Adrenal gland (tissue), 12 donors: ENCODE data around the gene SLC30A7. TPM values are rescaled to one million over a fixed set of nuclear protein-coding genes. Genes with fewer than 3 reads are reported as not detected.

ENCODE experiments used
- DNase-seq, 7 donors: peaks; one replicate each; pipeline ENCODE4 v3.0.0-alpha.2; 2019 to 2020
- H3K27ac ChIP-seq, 5 donors: fragments of 200-600 bp; sonication (generic) in 4 of 5; 1 replicate in 3 of 5; 2 replicates in 2 of 5; pipeline versions ENCODE4 v1.5.1 to v1.8.0; 2016 to 2020; ENCODE audit warnings: mild to moderate bottlenecking in 1 of 5
- H3K27me3 ChIP-seq: fragments of 200-600 bp; 2 replicates; pipeline ENCODE4 v1.8.0; 2021
- H3K36me3 ChIP-seq, 2 donors: fragments of 200-600 bp; replicated peaks in 1 of 2; 1 replicate in 1 of 2; 2 replicates in 1 of 2; pipeline versions ENCODE4 v1.5.1 to v1.8.0; 2018 to 2022
- H3K4me1 ChIP-seq, 2 donors: fragments of 200-600 bp; replicated peaks in 1 of 2; 1 replicate in 1 of 2; 2 replicates in 1 of 2; pipeline versions ENCODE4 v1.5.1 to v1.8.0; 2018 to 2021
- H3K4me3 ChIP-seq, 4 donors: fragments of 200-600 bp; sonication (generic) in 3 of 4; one replicate each; pipeline ENCODE4 v1.5.1; 2016 to 2018
- H3K9me3 ChIP-seq, 3 donors: fragments of 200-600 bp; sonication (generic) in 1 of 3; replicated peaks in 1 of 3; 1 replicate in 2 of 3; 2 replicates in 1 of 3; pipeline versions ENCODE4 v1.5.1 to v1.8.0; 2016 to 2021
- CTCF ChIP-seq, 6 experiments: fragments of 450-650 bp in 4 of 6; fragments of 200-600 bp in 2 of 6; sonication (generic) in 1 of 6; IDR thresholded peaks; 1 replicate in 5 of 6; 2 replicates in 1 of 6; pipeline versions ENCODE4 v1.5.1 to v1.8.0; 2016 to 2021; ENCODE audit warnings: antibody characterized with exemption in 6 of 6, mild to moderate bottlenecking in 2 of 6, moderate library complexity in 1 of 6
- POLR2A ChIP-seq, 2 donors: fragments of 450-650 bp; IDR thresholded peaks; one replicate each; pipeline ENCODE4 v1.6.1; 2017; ENCODE audit warnings: antibody characterized with exemption in 2 of 2, mild to moderate bottlenecking in 2 of 2, moderate library complexity in 1 of 2
- WGBS, 4 donors: extraction: QIAGEN DNeasy Blood & Tissue Kit in 2 of 4; methylation state at CpG; one replicate each; pipeline versions ENCODE4 v1.1.5 to v1.1.7; 2013 to 2017; 5-methylcytosine and 5-hydroxymethylcytosine counted together
- intact Hi-C, 2 donors: fragments of 100-400 bp; cut with DNase I; formaldehyde crosslinking; loops; one replicate each; pipeline versions ENCODE4 v1.14.1 to v1.15.0; 2022 to 2023
- polyA plus RNA-seq, 3 donors: library from polyadenylated mRNA; stranded (reverse); fragments of 200-250 nt in 2 of 3; fragments of 350-450 nt in 1 of 3; fragmentation: Illumina TruSeq in 1 of 3; extraction: RNeasy Lipid Tissue Mini Kit (QIAGEN cat#74804) in 1 of 3; gene quantifications; one replicate each; pipeline ENCODE4 v1.2.3, GENCODE V29; 2013 to 2014
- total RNA-seq, 9 donors: library from RNA; depleted of rRNA in 4 of 9; stranded (reverse); fragments of >200 nt in 4 of 9; fragments of 120-200 nt in 1 of 9; fragmentation: NEBNext Ultra II Directional in 1 of 9; extraction: Animal tissue kit (Norgen Biotek cat#: 25700) in 1 of 9; gene quantifications; one replicate each; pipeline versions ENCODE4 v1.1.0 to v1.2.4, GENCODE V29; 2013 to 2023
- donor health status: healthy with polysubstance abuse.
- donor health status: Bipolar disorder and iron deficiency.
- donor health status: DM: yes; HTN: yes; CAD: no.
- donor health status: DM: no; HTN: no; CAD: no.
- donor health status: DM: no; HTN: no; CAD: no.
- donor health status: DM: yes; HTN: yes; CAD: no.

The SLC30A7 gene
- total and polyA plus RNA-seq, 12 donors, result 3.1 to 79.8 (median 30.5) TPM

DNA sequence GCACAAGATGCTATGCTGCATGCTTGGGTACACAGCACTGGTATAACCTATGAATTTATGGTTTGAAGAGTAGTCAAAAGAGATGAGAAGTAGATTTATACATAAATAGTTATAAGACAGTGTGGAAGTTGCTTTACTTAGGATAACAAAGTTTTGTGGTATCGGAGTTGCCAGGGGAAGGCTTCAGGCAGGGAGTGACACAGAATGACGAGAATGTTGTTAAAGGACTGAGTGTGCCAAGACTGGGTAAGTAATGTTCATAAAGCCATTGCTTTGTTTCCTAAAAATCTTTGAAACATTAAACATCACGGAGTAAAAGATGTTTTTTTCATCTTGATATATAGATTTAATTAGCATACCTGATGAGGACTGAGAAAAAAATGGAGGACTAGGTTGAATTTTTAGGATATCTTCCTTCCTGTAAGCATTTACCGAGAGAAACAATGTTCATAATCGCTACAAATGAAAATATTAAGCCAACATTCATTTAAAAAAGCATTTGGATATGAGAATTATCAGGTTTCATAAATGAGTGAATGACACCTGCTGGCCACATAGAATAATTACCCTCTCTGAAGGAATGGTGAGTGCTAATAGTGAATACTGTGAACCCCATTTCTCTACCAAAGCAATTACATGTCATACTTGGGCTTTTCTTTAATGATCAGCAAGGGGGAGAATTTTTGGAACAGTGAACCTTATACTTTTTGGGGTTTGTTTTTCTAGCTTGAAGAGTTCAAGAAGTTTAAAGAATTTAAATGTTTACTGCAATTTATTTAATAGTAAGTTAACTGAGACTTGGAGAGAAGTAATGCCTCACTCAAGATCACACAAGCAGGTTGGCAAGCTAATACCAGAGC is 29.6 kb upstream of the SLC30A7 start:
- H3K4me3 ChIP-seq, result peak overlapping the region in 1 of 4 donors; percentile 25
- intact Hi-C loops, result loop anchor here (5.0 to 10.0 kb wide), 2 partner anchors 141 to 404 kb away; no protein-coding TSS in a partner anchor
- TF ChIP-seq POLR2A (IDR thresholded peaks at IDR 0.05) (no peak), CTCF (IDR thresholded peaks at IDR 0.05) (peak; percentile 42 to 86 (median 73))
- H3K36me3 ChIP-seq, result no peaks in the 10 kb centered on the region
- H3K27ac ChIP-seq, result no peak overlapping the region
- no peaks in the 10 kb centered on the region for H3K27me3 ChIP-seq
- no peak for DNase-seq
- H3K9me3 ChIP-seq, result no peaks in the 10 kb centered on the region
- H3K4me1 ChIP-seq, result peaks cover 0 to 6% of the 10 kb centered on the region in 2 donors
- 18 to 26% (median 22%) methylated on average over 5 of the region's 5 CpGs for WGBS, 4 donors

DNA sequence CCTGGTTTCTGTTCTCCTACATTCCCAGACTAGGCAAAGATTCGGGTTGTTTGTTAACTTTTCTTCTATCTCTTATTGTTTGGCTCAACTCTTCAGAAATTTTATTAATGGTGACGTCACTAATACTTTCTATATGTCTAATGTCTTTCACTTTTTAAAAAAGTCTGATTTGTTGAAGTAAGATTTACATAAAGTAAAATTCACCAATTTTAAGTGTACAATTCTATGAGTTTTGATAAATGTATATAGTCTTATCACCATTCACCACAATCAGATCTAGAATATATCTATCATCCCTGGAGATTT is 29.0 kb upstream of the SLC30A7 start:
- no peak for TF ChIP-seq CTCF (IDR thresholded peaks at IDR 0.05)
- TF ChIP-seq POLR2A (IDR thresholded peaks at IDR 0.05), result no peak
- Histone ChIP-seq H3K4me1 (peaks cover 0 to 6% of the 10 kb centered on the region in 2 donors), H3K9me3 (no peaks in the 10 kb centered on the region), H3K4me3 (no peak overlapping the region), H3K27me3 (no peaks in the 10 kb centered on the region), H3K36me3 (no peaks in the 10 kb centered on the region), H3K27ac (no peak overlapping the region)
- DNase-seq, result no peak
- 60 to 68% (median 65%) methylated on average over 2 of the region's 2 CpGs for WGBS, 4 donors
- intact Hi-C loops, result loop anchor here (5.0 to 10.0 kb wide), 2 partner anchors 142 to 405 kb away; no protein-coding TSS in a partner anchor

GRCh38 chr1:100868364-100868995 is 27.4 kb upstream of the SLC30A7 start:
- Histone ChIP-seq H3K27me3 (no peaks in the 10 kb centered on the region), H3K36me3 (no peaks in the 10 kb centered on the region), H3K27ac (no peak overlapping the region), H3K4me3 (peak overlapping the region in 1 of 4 donors; percentile 6), H3K4me1 (peaks cover 0 to 6% of the 10 kb centered on the region in 2 donors), H3K9me3 (no peaks in the 10 kb centered on the region)
- TF ChIP-seq POLR2A (IDR thresholded peaks at IDR 0.05) (no peak), CTCF (IDR thresholded peaks at IDR 0.05) (peak; percentile 59 to 90 (median 80))
- DNase-seq, result no peak
- 7 to 12% (median 9%) methylated on average over 7 of the region's 7 CpGs for WGBS, 4 donors
- intact Hi-C loops, result loop anchor here (2.0 to 10.0 kb wide), 3 partner anchors 144 to 406 kb away; no protein-coding TSS in a partner anchor

GRCh38 chr1:100869996-100870395 is 25.9 kb upstream of the SLC30A7 start:
- no peaks in the 10 kb centered on the region for H3K27me3 ChIP-seq
- no peak overlapping the region for H3K4me3 ChIP-seq
- H3K4me1 ChIP-seq, result peaks cover 0 to 6% of the 10 kb centered on the region in 2 donors
- DNase-seq, result no peak
- TF ChIP-seq CTCF (IDR thresholded peaks at IDR 0.05), result no peak
- no peak for TF ChIP-seq POLR2A (IDR thresholded peaks at IDR 0.05)
- intact Hi-C loops, result loop anchor here (2.0 to 10.0 kb wide), 4 partner anchors 145 to 1065 kb away; no protein-coding TSS in a partner anchor
- H3K27ac ChIP-seq, result no peak overlapping the region
- no peaks in the 10 kb centered on the region for H3K36me3 ChIP-seq
- WGBS, 4 donors, result 79 to 88% (median 83%) methylated on average over 2 of the region's 2 CpGs
- H3K9me3 ChIP-seq, result no peaks in the 10 kb centered on the region
